ENCODE measurements around the gene CHPF.

Gene CHPF

GRCh38 chr2:219496825-219497494, 46.6 kb downstream of the CHPF start:
- no peak for DNase-seq (ENCODE audit: low spot score)

- DNase-seq (ENCODE audit: low spot score): no peak
These were observed 47.3 kb downstream of the CHPF start for GRCh38 chr2:219496247-219496824.

DNA sequence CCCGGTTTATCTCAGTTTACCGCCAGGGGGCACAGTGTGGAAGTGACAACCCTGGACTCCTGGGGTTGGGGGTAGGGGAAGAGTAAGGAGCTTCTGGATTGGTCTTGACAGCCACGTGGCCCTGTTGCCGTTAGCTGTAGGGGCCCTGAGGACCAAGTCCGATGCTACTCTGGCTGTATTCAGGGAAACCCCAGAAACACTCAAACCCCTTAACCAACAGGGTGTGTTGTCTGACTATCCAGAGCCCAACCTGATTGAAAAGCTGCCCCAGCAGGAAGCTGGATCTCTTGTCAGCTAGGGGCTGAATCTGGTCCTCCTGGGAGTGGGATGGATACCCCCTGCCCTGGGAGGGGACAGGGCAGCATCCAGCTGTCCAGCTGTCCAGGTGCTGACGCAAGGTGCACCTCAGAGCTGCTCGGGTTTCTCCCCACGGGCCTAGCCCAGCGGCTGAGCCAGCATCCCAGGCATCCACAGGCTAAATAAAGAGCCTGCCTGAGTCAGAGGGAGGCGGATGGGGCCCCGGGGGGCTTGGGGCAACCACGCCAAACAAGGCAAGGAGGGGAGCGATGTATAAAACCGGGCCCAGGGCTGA, 48.0 kb downstream of the CHPF start:
- DNase-seq (ENCODE audit: low spot score): peak; percentile 56

GRCh38 chr2:219494952-219495530, 48.6 kb downstream of the CHPF start:
- DNase-seq (ENCODE audit: low spot score): no peak

GRCh38 chr2:219493086-219493485, 50.5 kb downstream of the CHPF start:
- no peak for DNase-seq (ENCODE audit: low spot score)

- DNase-seq (ENCODE audit: low spot score): no peak
These were observed 51.0 kb downstream of the CHPF start for GRCh38 chr2:219492575-219492974.

- DNase-seq (ENCODE audit: low spot score): no peak
These were observed 52.2 kb downstream of the CHPF start for GRCh38 chr2:219491278-219491963.

GRCh38 chr2:219490600-219491130, 52.9 kb downstream of the CHPF start:
- no peak for DNase-seq (ENCODE audit: low spot score)

DNA sequence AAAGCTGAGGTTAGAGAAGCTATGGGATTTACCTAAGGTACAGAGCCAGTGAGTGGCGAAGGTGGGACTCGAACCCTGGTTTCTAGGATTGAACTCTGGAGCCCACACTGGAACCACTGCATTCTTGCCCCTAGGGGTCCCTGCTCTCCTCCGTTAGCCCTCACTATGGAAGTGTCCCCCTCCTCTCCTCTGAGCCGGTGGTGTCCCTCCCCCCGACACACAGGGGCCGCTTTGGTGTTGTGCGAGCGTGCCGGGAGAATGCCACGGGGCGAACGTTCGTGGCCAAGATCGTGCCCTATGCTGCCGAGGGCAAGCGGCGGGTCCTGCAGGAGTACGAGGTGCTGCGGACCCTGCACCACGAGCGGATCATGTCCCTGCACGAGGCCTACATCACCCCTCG, 53.4 kb downstream of the CHPF start:
- DNase-seq (ENCODE audit: low spot score): no peak

DNA sequence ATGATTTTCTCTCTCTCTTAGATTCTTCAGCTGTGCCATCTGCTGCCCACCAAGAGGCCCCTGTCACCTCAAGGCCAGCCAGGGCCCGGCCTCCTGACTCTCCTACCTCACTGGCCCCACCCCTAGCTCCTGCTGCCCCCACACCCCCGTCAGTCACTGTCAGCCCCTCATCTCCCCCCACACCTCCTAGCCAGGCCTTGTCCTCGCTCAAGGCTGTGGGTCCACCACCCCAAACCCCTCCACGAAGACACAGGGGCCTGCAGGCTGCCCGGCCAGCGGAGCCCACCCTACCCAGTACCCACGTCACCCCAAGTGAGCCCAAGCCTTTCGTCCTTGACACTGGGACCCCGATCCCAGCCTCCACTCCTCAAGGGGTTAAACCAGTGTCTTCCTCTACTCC, 54.3 kb downstream of the CHPF start:
- DNase-seq (ENCODE audit: low spot score): no peak

Data from pons (tissue), 1 donor.